HepG2 (cell line): ENCODE measurements around the gene C20orf96. TPM values are rescaled to one million over a fixed set of nuclear protein-coding genes. Genes with fewer than 3 reads are reported as not detected.

ENCODE experiments used
- ATAC-seq: fragments of 200-7000 bp; cut with Tn5 transposase; 3 replicates; pipeline ENCODE4 v1.9.1; 2020; ENCODE audit warnings: mild to moderate bottlenecking, moderate library complexity
- BruUV-seq: library from RNA; stranded (reverse); fragments of 400-500 nt; replicated peaks from 2 replicates; lab custom pipeline; 2021; lab: Mats Ljungman, UMichigan
- CTCF ChIA-PET: fragments of 300-600 bp; formaldehyde crosslinking; extraction: SDS; loops from one replicate; lab custom pipeline; 2021; ENCODE audit warnings: low total read pairs, inconsistent platforms, low intra/inter-chr PET ratio; lab: Yijun Ruan, JAX
- POLR2A ChIA-PET: fragments of 350-600 bp; sonication (Branson Sonifier 250); formaldehyde crosslinking; loops from one replicate; lab custom pipeline; 2020; ENCODE audit warnings: antibody characterized with exemption, inconsistent platforms; lab: Yijun Ruan, JAX
- DNase-seq: peaks from one replicate; pipeline ENCODE4 v3.0.0-alpha.2; 2015; ENCODE audit warnings: low spot score
- FAIRE-seq: peaks from 3 replicates; lab custom pipeline; 2011; peaks lifted over from hg19 to GRCh38; lab: Jason Lieb, UNC
- H2AFZ ChIP-seq: one replicate; pipeline ENCODE4 v1.6.1; 2011; ENCODE audit warnings: low read length, inconsistent platforms
- H3K27ac ChIP-seq: fragments of 300-600 bp; 3 replicates; pipeline ENCODE4 v1.8.0; 2011; ENCODE audit warnings: mixed run types, mild to moderate bottlenecking, mixed read lengths, low read length, inconsistent platforms; ENCODE audit not compliant: insufficient read depth; ENCODE audit errors: extremely low read length
- H3K27me3 ChIP-seq, 2 experiments: fragments of 200-600 bp in 1 of 2; 2 replicates in 1 of 2; 3 replicates in 1 of 2; pipeline versions ENCODE4 v1.6.0 to v1.8.0; 2011; ENCODE audit warnings: low read length in 2 of 2, mild to moderate bottlenecking in 2 of 2, moderate library complexity in 2 of 2, inconsistent platforms in 1 of 2; ENCODE audit not compliant: insufficient read depth in 2 of 2, control insufficient read depth in 1 of 2
- H3K36me3 ChIP-seq, 2 experiments: fragments of 200-600 bp in 1 of 2; replicated peaks in 1 of 2; 2 replicates in 1 of 2; 3 replicates in 1 of 2; pipeline versions ENCODE4 v1.5.1 to v1.8.0; 2011; ENCODE audit warnings: low read length in 2 of 2, inconsistent platforms in 1 of 2; ENCODE audit not compliant: insufficient read depth in 2 of 2, control insufficient read depth in 1 of 2
- H3K4me1 ChIP-seq: 2 replicates; pipeline ENCODE4 v1.5.1; 2012; ENCODE audit warnings: low read length, inconsistent platforms; ENCODE audit not compliant: insufficient read depth
- H3K4me2 ChIP-seq: 2 replicates; pipeline ENCODE4 v1.6.0; 2011; ENCODE audit warnings: low read depth, low read length, inconsistent platforms
- H3K4me3 ChIP-seq, 3 experiments: fragments of 200-600 bp in 1 of 3; sonication (generic), shearing (Covaris generic) in 1 of 3; replicated peaks in 1 of 3; 2 replicates each; pipeline ENCODE4 v1.5.1; 2011 to 2016; ENCODE audit warnings: low read length in 3 of 3, inconsistent platforms in 2 of 3, low read depth in 2 of 3, mild to moderate bottlenecking in 2 of 3, control low read depth in 1 of 3, mixed read lengths in 1 of 3; ENCODE audit not compliant: insufficient read depth in 1 of 3
- H3K79me2 ChIP-seq: one replicate; pipeline ENCODE4 v1.6.1; 2011; ENCODE audit warnings: low read length, inconsistent platforms; ENCODE audit not compliant: insufficient read depth
- H3K9ac ChIP-seq: 2 replicates; pipeline ENCODE4 v1.6.0; 2011; ENCODE audit warnings: mild to moderate bottlenecking, low read depth, low read length, inconsistent platforms; ENCODE audit not compliant: insufficient read depth
- H3K9me3 ChIP-seq: 2 replicates; pipeline ENCODE4 v1.5.1; 2012; ENCODE audit warnings: mild to moderate bottlenecking, low read length
- H4K20me1 ChIP-seq: 2 replicates; pipeline ENCODE4 v1.6.0; 2011; ENCODE audit warnings: inconsistent platforms, mild to moderate bottlenecking, low read length, moderate library complexity; ENCODE audit not compliant: insufficient read depth
- FOXJ3 ChIP-seq: sonication (generic); formaldehyde crosslinking; IDR thresholded peaks from 2 replicates; pipeline ENCODE4 v1.4.0; 2020; ENCODE audit warnings: missing genetic modification reagents, mild to moderate bottlenecking, borderline replicate concordance
- HMGXB4 ChIP-seq, 2 experiments: sonication (generic) in 1 of 2; formaldehyde crosslinking in 1 of 2; IDR thresholded peaks; 2 replicates each; pipeline versions ENCODE4 v1.4.0 to v1.6.1; 2018 to 2020; ENCODE audit warnings: missing genetic modification reagents in 2 of 2, borderline replicate concordance in 1 of 2, low read depth in 1 of 2, mild to moderate bottlenecking in 1 of 2, missing biosample characterization in 1 of 2
- KLF13 ChIP-seq: sonication (generic); formaldehyde crosslinking; IDR thresholded peaks from 2 replicates; pipeline ENCODE4 v1.4.0; 2020; ENCODE audit warnings: mild to moderate bottlenecking, missing genetic modification reagents
- PHF8 ChIP-seq: sonication (generic); formaldehyde crosslinking; IDR thresholded peaks from 2 replicates; pipeline ENCODE4 v1.5.0; 2020; ENCODE audit warnings: missing genetic modification reagents
- WGBS: methylation state at CpG from one replicate; pipeline ENCODE4 v1.1.6; 2017; ENCODE audit warnings: low lambda C conversion rate; 5-methylcytosine and 5-hydroxymethylcytosine counted together
- in situ Hi-C: cut with HindIII; loops from 2 replicates; pipeline ENCODE4 v1.10.0; 2017; ENCODE audit warnings: low pct_unique_long_range_greater_than_20kb; ENCODE audit not compliant: extremely low pct_ligation_motif_present
- intact Hi-C: fragments of 100-400 bp; cut with micrococcal nuclease; formaldehyde crosslinking; loops from one replicate; pipeline ENCODE4 v1.10.0; 2022; ENCODE audit not compliant: unreplicated experiment
- polyA plus RNA-seq, 8 experiments: library from polyadenylated mRNA; depleted of rRNA in 3 of 8; stranded (reverse) in 7 of 8; unstranded in 1 of 8; fragments of >200 nt; fragmentation: Illumina TruSeq in 4 of 8; extraction: Trizol in 4 of 8; gene quantifications; 2 replicates each; pipeline versions ENCODE4 v1.2.1 to v1.2.3, GENCODE V29; 2011 to 2016; ENCODE audit warnings: low read depth in 4 of 8, missing spikeins in 1 of 8, mixed read lengths in 1 of 8; ENCODE audit not compliant: insufficient read depth in 1 of 8
- total RNA-seq, 5 experiments: library from RNA; depleted of rRNA; stranded (reverse); fragments of >200 nt; fragmentation: Illumina TruSeq; extraction: Trizol; gene quantifications; 2 replicates each; pipeline ENCODE4 v1.2.3, GENCODE V29; 2016; ENCODE audit warnings: low read depth in 1 of 5

The C20orf96 gene
- total and polyA plus RNA-seq, 2 of the 13 experiments (the other 11 are each of a cell fraction or from before 2014, with no cell fraction given), result 3.8 to 20.6 TPM

DNA sequence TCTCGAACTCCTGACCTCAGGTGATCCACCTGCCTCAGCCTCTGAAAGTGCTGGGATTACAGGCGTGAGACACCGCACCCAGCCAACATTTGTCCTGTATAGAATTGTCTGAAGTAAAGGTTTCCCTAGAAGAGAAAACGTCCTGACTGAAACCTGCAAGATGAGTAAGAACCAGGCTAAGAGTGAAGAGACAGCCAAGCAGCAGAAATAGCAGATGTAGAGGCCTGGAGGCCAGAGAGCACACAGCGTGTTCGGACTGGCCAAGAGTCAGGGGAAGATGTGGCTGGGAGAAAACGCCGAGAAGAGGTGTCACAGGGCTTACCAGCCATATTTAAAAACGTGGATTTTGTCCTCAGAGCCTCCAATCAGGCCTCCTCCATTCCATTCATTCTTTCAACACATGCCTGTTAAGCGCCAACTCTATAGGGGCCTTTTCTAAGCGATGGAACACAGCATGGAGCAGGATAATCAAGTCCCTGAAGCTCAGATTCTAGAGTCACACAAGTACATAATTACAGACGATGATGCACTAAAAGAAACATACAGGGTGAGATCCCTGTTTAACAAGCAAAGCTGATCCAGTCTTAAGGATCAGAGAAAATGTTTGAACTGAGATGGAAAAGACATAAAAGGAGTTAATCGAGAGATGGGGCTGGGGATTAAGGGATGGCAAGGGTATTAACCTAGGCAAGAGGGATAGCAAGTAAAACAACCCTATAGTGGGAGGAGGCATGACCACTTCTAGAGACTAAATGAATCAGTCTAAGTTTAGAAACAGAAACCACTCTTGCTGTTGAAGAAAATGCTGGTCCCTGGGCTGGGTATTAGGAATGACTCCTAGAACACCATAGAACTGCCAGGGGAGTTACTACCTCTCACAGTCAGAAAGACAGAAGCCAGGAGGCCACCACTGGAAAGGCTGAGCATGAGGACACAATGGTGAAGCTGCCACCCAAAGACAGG is 11.6 kb upstream of the C20orf96 start:
- BruUV-seq, result no TSS peak
- POLR2A ChIA-PET, result interaction anchor here (1.0 to 8.1 kb wide), 6 partner anchors 23 to 68 kb away, joined by 3 to 106 read pairs (median 5); partner anchors contain the start of genes NRSN2 and SOX12

More for the DNA sequence above, 11.6 kb upstream of the C20orf96 start:
- no peak overlapping the region for H3K4me2 ChIP-seq
- no peaks in the 10 kb centered on the region; a peak in 1 of 5 replicates for H3K27me3 ChIP-seq
- peaks cover 37% of the 10 kb centered on the region for H3K4me1 ChIP-seq
- TF ChIP-seq HMGXB4 (CRISPR knock-in tag; IDR thresholded peaks at IDR 0.05; ENCODE audit: borderline replicate concordance in 1 of 2, low read depth in 1 of 2) (0 out of 4 replicates have a peak, but pooled peaks of 1 of the 2 experiments have one; percentile 9), KLF13 (0 out of 2 replicates have a peak, but pooled peaks have one; percentile 52), PHF8 (CRISPR knock-in tag) (0 out of 2 replicates have a peak, but pooled peaks have one; percentile 7), FOXJ3 (CRISPR knock-in tag) (no peak)
- no peaks in the 10 kb centered on the region for H3K36me3 ChIP-seq
- CTCF ChIA-PET, result no interaction called here
- no peak overlapping the region for H3K9ac ChIP-seq
- ATAC-seq (no peak), DNase-seq (no peak), FAIRE-seq (no peak)
- 93% methylated on average over 13 of the region's 13 CpGs for WGBS
- no peaks in the 10 kb centered on the region for H3K9me3 ChIP-seq
- peaks cover 25% of the 10 kb centered on the region for H4K20me1 ChIP-seq
- peaks cover 40% of the 10 kb centered on the region for H3K79me2 ChIP-seq
- no peak overlapping the region for H2AFZ ChIP-seq
- in situ Hi-C loops, result no loop called here
- H3K4me3 ChIP-seq, result no peak overlapping the region
- no peak overlapping the region for H3K27ac ChIP-seq
- intact Hi-C loops, result no loop called here
